UCSD-AML1 (cell line): ENCODE data around the gene MSRB3.

Experiments used
- DNase-seq: peaks from one replicate; lab custom pipeline; 2025; ENCODE audit not compliant: unreplicated experiment; lab: John Stamatoyannopoulos, UW

Gene MSRB3

GRCh38 chr12:65387396-65387795 is 108.9 kb downstream of the MSRB3 start:
- no peak for DNase-seq

GRCh38 chr12:65389436-65389835 is 111.0 kb downstream of the MSRB3 start:
- no peak for DNase-seq

GRCh38 chr12:65391711-65392110 is 113.2 kb downstream of the MSRB3 start:
- DNase-seq, result no peak

DNA sequence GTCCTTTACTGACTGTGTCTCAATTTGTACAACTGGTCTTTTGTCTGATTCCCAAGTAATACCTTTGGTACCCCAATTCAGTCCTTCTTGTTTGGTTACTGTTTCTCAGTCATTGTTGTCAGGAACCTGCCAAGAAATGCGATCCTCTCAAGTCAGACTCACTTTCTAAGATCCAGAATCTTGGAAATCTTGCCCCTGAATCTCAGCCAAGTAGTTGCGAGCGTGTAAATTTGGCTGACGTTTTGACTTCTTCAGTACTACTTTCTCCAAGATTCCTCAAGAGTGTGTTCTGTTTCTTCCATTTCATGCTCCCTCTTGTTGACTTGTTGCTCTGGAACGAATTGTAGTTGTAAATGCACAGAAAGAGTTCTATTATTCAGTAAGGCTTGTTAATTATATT is 114.0 kb downstream of the MSRB3 start:
- no peak for DNase-seq

GRCh38 chr12:65403188-65403587 is 124.7 kb downstream of the MSRB3 start:
- no peak for DNase-seq

GRCh38 chr12:65407388-65408149 is 129.1 kb downstream of the MSRB3 start:
- no peak for DNase-seq

GRCh38 chr12:65408441-65408840 is 130.0 kb downstream of the MSRB3 start:
- DNase-seq, result no peak

DNA sequence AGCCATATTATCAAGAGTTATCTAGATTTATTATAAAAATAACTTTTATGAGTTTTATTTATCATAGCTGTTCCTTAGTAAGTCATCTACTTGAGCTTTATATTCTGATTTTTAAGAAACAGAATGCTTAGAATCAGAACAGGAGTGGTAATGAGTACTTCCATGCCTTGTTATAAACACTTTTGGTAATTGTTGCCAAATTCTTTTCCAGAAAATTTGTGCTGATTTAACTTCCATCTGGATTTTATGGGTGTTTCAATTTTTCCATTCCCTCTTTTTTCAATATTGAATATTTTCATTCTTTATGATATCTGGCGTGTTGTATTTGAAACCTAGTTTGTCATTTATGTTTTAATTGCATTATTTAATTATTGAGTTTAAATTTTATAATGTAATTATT is 131.2 kb downstream of the MSRB3 start:
- no peak for DNase-seq

DNA sequence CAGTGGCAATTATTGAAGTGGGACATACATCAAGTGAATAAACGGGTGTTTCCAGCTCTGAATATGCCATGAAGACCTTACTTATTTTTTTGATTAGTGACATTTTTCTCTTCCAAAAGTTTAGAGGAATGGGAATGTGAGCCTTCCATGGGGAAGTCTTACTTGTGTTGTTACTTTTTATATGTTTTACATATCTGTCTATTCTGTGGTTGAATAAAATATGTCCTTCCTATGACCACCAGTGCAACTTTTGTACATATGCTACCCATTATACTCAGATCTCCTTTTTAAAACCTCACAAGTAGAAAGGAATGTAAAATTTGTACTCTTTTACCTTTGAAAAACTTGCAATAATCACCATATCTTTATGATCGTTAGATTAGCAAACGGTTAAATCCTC is 132.7 kb downstream of the MSRB3 start:
- DNase-seq, result no peak

DNA sequence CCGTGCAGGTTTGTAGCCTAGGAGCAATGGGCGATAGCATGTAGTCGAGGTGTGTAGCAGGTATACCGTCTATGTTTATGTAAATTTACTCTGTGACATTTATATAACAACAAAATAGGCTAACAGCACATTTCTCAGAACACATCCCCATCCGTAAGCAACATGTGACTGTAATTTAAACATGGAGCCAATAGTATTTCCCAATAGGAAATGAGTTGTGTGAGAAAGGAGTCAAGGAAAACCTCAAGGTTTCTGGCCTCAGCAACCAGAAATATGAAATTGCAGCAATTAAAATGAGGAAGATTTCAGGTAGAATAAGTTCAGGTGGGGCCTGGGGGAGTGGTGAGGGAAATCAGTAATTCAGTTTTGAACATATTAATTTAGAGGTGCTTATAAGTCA is 136.0 kb downstream of the MSRB3 start:
- no peak for DNase-seq

DNA sequence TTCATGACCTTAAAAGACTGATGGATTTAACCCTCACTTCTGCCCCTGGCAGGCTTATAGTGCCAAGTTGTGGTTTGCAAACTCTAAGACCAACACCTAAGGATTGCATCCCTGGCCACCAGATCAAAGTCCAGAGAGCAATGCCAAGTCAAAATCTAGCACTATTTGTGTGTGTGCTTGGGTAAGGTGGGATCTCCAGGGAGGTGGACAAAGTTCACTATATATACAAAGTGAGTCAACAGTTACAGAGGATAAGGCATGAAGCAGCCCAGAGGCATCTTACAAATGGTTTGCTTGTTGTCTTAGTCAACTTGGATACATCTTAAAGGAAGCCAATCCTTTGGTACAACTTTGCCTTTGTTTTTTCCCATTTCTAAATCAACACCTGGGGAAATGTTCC is 137.3 kb downstream of the MSRB3 start:
- no peak for DNase-seq

DNA sequence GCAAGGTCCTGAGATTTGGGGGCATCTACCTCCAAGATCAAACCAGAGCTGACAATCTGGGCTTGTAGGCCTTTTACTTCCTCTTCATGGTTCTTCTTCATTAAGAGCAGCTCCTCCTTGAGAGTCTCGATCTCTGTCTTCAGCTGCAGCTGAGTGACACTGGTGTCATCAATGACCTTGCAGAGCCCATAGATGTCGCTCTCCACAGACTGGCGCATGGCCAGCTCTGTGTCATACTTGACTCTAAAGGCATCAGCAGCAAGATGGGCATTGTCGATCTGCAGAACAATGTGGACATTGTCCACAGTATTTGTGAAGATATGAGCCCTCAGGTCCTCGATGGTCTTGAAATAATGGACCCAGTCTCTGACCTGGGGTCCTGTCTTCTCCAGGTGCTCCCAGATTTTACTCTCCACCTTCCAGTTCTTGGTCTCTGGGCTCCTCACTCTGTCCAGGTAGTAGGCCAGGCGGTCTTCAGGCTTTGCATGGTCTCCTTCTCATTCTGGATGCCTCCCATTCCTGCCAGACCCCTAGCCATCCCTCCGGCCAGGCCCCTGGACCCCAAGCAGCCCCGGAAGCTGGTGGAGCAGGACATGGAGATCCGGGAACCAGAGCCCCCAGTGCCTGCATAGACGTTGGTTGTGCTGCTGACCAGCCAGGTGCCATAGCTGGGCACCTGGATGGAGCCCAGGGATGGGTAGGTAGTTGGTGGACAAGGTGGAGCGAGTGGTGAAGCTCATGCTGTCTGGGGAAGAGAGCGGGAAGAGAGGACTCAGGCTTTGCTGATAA is 141.0 kb downstream of the MSRB3 start:
- DNase-seq, result no peak

GRCh38 chr12:65420941-65421340 is 142.5 kb downstream of the MSRB3 start:
- no peak for DNase-seq

GRCh38 chr12:65427646-65428045 is 149.2 kb downstream of the MSRB3 start:
- no peak for DNase-seq

DNA sequence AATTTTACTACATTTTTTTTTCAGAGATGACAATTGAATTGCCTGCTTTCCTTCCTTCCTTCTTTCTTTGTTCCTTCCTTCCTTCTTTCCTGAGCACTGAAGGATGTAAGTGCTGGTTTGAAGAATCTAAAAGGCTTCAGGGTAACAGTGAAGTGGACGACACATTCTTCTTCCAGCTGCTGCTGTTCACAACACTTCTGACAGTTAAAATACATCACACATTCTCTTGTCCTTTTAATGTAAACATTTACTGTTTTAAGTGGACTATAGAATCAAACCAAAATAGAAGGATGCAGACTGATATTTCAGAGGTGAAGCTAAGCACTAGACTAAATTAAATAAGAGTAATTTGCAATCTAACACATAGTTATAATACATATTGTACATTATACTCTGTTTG is 151.5 kb downstream of the MSRB3 start:
- no peak for DNase-seq

GRCh38 chr12:65430571-65431306 is 152.3 kb downstream of the MSRB3 start:
- no peak for DNase-seq

DNA sequence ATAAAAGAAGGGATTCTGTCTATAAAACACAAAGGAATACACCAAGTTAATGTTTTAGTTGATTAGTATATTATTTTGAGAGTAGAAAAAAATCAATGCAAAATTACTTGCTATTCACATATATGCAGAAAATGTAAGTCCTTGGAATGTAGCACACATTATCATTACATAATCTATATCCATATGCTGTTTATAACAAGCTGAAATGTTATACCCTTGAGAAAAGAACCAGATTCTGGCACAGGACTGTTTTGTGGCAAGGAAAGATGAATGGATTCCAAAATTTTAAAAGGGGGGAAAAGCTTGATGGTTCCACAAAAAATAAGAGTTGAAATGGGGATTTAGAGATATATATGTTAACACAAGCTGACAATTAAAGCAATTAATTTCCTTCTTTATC is 153.6 kb downstream of the MSRB3 start:
- no peak for DNase-seq

- no peak for DNase-seq
These were observed 154.2 kb downstream of the MSRB3 start for GRCh38 chr12:65432651-65433050.

- no peak for DNase-seq
These were observed 156.3 kb downstream of the MSRB3 start for GRCh38 chr12:65434737-65435136.

DNA sequence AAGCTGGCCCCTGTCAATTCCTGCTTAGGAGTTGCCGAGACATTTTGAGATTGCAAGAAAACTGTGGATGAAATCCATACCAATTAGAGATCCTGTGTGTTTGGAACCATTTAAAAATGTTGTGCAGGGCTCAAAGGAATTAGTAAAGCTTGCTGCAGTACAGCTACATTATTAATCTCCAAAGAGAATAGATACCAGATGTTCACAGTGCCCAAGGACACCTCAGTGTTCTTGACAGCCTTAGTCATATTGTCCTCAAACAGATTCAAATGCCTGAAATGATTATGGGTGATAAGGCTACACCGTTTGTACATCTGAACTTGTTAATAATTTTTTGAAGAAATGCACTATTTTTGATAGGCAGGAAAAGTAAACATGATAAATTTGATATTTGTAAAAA is 164.6 kb downstream of the MSRB3 start:
- no peak for DNase-seq

DNA sequence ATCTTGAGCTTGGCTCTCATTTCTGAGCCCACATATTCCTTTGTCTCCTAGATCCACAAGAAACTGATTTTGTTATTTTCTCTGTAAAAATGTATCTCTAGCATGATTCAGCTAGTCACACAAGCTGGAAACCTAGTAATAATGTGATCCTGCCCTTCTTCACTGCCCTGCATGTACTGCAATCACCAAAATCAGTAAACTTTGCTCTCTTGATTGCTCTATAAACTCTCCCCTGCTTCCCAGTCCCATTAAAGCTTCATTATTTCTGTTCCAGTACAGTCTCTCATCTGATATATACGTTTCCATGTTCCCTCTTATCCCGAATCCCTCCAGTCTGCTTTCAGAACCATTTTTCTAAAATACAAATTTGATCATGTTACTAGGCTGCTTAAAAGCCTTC is 166.5 kb downstream of the MSRB3 start:
- no peak for DNase-seq

GRCh38 chr12:65446901-65447300 is 168.4 kb downstream of the MSRB3 start:
- DNase-seq, result no peak
